22Rv1 (cell line): ENCODE measurements around the gene SPEM2.

Experiments used
- H3K27ac ChIP-seq: fragments of 450-650 bp; 2 replicates; pipeline ENCODE4 v1.5.1; 2017
- CTCF ChIP-seq: fragments of 450-650 bp; IDR thresholded peaks from 2 replicates; pipeline ENCODE4 v1.5.1; 2017; ENCODE audit warnings: mild to moderate bottlenecking
- ZFX ChIP-seq: fragments of 450-650 bp; IDR thresholded peaks from 2 replicates; pipeline ENCODE4 v1.6.1; 2017; ENCODE audit warnings: antibody characterized with exemption, borderline replicate concordance

SPEM2 gene

DNA sequence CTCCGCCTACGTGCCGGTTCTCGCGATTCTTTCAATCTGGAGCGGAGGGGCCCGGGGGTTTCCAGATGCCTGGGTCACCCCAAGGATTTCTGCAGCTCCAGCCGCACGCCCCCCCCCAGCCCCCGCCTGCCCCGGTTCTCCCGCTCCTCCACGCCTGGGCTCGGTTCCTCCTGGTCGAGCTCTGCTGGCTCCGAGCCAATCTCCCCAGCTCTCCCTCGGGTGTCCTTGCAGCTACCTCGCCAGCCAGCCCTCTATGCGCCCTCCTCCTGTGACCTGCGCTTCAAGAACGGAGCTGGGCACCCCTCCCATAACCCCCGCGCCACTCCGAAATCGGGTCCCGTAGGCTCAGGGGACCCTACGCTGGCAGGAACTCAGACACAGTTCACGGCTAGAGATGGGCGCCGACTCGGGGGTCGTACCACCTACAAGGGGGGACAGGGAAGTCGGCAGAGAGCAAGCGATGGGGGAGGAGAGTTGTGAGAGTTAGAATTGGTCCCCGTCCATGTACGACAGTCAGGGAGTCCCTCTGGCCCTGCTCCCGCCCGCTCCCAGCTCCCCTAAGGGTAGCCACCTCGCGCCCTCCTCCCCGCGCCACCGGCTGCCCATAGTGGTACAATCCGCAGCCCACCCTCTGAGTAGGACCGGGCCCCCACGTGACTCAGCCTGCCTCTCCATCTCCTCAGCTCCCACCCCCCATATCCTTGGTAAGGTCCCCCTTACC, 14.9 kb downstream of the SPEM2 start:
- TF ChIP-seq ZFX (no peak), CTCF (no peak)
- no peak overlapping the region for H3K27ac ChIP-seq

GRCh38 chr17:7440834-7441195, 15.4 kb downstream of the SPEM2 start:
- H3K27ac ChIP-seq = no peak overlapping the region
- no peak for TF ChIP-seq ZFX
- TF ChIP-seq CTCF = no peak

- H3K27ac ChIP-seq = no peak overlapping the region
- TF ChIP-seq ZFX (no peak), CTCF (no peak)
Measured at GRCh38 chr17:7441266-7441665, 15.8 kb downstream of the SPEM2 start.

- no peak for TF ChIP-seq ZFX
- H3K27ac ChIP-seq = no peak overlapping the region
Measured at GRCh38 chr17:7442142-7442541, 16.7 kb downstream of the SPEM2 start.

DNA sequence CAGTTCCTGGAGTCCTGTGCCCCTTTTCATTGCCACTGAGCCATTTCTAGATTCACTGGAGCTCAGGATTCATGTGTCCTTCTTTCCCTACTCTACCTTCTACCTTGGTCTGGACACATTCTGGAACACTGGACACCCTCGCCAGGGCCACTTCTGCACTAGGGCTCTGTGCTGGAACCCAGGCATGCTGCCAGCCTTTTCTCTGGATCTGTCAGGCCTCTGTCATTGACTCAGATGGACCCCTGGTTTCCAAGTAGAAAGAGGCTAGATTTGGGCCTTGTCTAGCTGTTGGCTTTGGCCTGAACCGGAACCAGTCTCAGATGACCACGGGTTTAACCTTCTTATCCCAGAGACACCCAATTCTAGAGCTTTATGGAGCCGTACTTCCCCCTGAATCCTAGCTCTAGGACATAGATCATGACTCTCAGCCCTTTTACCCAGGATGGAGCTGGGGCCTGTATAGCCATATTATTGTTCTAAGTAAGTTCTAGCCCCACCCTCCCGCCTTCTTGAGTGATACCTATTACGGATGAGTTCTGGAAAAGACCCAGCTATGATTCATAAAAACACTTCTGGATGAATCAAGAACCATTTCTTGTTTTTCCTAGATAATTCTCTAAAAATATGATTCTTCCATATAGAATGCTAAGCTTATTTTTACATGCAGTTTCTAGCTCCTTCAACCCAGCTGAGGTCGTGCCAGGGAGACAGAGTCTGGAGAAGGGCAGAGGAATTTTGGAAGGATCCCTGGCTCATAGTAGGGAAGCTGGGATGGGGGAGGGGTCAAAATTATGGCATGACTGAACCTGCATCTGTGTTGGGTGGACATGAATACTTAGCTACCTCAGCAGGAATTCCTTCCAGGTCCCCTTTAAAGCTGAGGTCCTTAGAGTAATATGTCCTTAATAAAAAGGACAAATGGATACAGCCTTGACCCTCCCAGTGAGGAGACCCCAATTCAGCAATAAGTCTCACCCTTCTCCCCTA, 18.4 kb downstream of the SPEM2 start:
- no peak for TF ChIP-seq CTCF
- no peak for TF ChIP-seq ZFX
- H3K27ac ChIP-seq = peak overlapping the region; percentile 24; the same call in 1 of the 2 replicates

GRCh38 chr17:7444682-7445618, 19.5 kb downstream of the SPEM2 start, which contains the start of gene CHRNB1:
TSS of gene CHRNB1 (plus strand) at chr17:7445061. CDS start at chr17:7445128, 67 bp downstream.
- H3K27ac ChIP-seq = peak within 1 kb of the TSS; percentile 82
- TF ChIP-seq ZFX = no peak
- TF ChIP-seq CTCF = peak; percentile 31

DNA sequence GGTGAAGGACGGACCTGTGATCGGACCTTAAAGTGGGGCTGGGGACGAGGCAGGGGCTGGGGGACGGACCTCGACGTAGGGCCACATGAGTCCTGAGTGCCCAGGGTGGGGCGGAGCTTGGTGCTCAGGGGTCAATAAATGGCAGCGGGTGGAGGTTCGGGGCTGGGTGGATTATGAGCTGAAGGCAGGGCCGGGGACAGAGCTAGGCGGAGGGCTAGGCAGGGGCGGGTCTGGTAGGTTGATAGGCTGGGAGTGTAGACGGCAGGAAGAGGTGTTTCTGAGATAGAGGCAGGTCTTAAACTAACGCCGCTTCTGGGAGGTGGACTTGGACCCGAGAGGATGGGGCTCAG, 20.2 kb downstream of the SPEM2 start:
- TF ChIP-seq ZFX = no peak
- no peak for TF ChIP-seq CTCF
- peak overlapping the region; percentile 82 for H3K27ac ChIP-seq
